Prostate gland (tissue), 2 donors: Measurements from ENCODE around the gene SLC39A1. TPM values are rescaled to one million over a fixed set of nuclear protein-coding genes. Genes with fewer than 3 reads are reported as not detected.

ENCODE experiments used
- DNase-seq: peaks from one replicate; pipeline ENCODE4 v3.0.0-alpha.2; 2019; ENCODE audit warnings: low spot score
- H3K27ac ChIP-seq, 2 donors: fragments of 200-600 bp; sonication (generic); 2 replicates each; pipeline ENCODE4 v1.5.1; 2017 to 2019
- H3K27me3 ChIP-seq: fragments of 200-600 bp; sonication (generic); replicated peaks from 2 replicates; pipeline ENCODE4 v1.5.1; 2019; ENCODE audit not compliant: insufficient read depth
- H3K36me3 ChIP-seq, 2 donors: fragments of 200-600 bp; sonication (generic); 1 replicate in 1 of 2; 2 replicates in 1 of 2; pipeline versions ENCODE4 v1.5.1 to v1.8.1; 2017 to 2019
- H3K4me1 ChIP-seq: fragments of 200-600 bp; sonication (generic); replicated peaks from 2 replicates; pipeline ENCODE4 v1.5.1; 2019
- H3K4me3 ChIP-seq, 2 donors: fragments of 200-600 bp; sonication (generic); 2 replicates each; pipeline ENCODE4 v1.5.1; 2017 to 2019
- H3K9me3 ChIP-seq: fragments of 200-600 bp; sonication (generic); 2 replicates; pipeline ENCODE4 v1.5.1; 2017
- CTCF ChIP-seq, 4 experiments: fragments of 200-600 bp in 2 of 4; fragments of 450-650 bp in 2 of 4; sonication (generic) in 2 of 4; IDR thresholded peaks; 1 replicate in 3 of 4; 2 replicates in 1 of 4; pipeline ENCODE4 v1.5.1; 2016 to 2019; ENCODE audit warnings: antibody characterized with exemption in 4 of 4, mild to moderate bottlenecking in 2 of 4, moderate library complexity in 2 of 4
- POLR2A ChIP-seq: fragments of 450-650 bp; IDR thresholded peaks from one replicate; pipeline ENCODE4 v1.6.1; 2016; ENCODE audit warnings: antibody characterized with exemption, mild to moderate bottlenecking
- POLR2AphosphoS5 ChIP-seq: sonication (generic); formaldehyde crosslinking; IDR thresholded peaks from one replicate; pipeline ENCODE4 v1.6.1; 2017; ENCODE audit warnings: antibody characterized with exemption
- WGBS: methylation state at CpG from one replicate; pipeline ENCODE4 v1.1.5; 2018; 5-methylcytosine and 5-hydroxymethylcytosine counted together
- intact Hi-C: fragments of 100-400 bp; cut with DNase I; formaldehyde crosslinking; loops from one replicate; pipeline ENCODE4 v1.14.2; 2022
- total RNA-seq, 2 donors: library from RNA; depleted of rRNA; stranded (reverse); fragments of >200 nt; gene quantifications; one replicate each; pipeline ENCODE4 v1.1.0, GENCODE V29; 2016

Gene SLC39A1
- total RNA-seq, 2 donors from 2014 or later = 88.6 to 122 TPM

- Histone ChIP-seq H3K27me3 (no peaks in the 10 kb centered on the region), H3K4me3 (peak overlapping the region; percentile 96 to 98), H3K27ac (peak overlapping the region; percentile 96), H3K9me3 (no peaks in the 10 kb centered on the region), H3K4me1 (no peaks in the 10 kb centered on the region), H3K36me3 (no peaks in the 10 kb centered on the region)
- TF ChIP-seq POLR2AphosphoS5 (no peak), POLR2A (no peak), CTCF (IDR thresholded peaks at IDR 0.05) (no peak)
- intact Hi-C loops = no loop called here
- peak; percentile 24 for DNase-seq
- whole genome bisulfite sequencing = under 1% methylated on average over 16 of the region's 16 CpGs
These were observed 13.5 kb upstream of the SLC39A1 start for GRCh38 chr1:153976819-153977249.

- intact Hi-C loops = no loop called here
- no peak overlapping the region for H3K27ac ChIP-seq
- 77% methylated on average over 7 of the region's 7 CpGs for WGBS
- TF ChIP-seq POLR2AphosphoS5 (no peak), CTCF (IDR thresholded peaks at IDR 0.05) (no peak), POLR2A (no peak)
- H3K36me3 ChIP-seq = no peaks in the 10 kb centered on the region
- H3K4me1 ChIP-seq = no peaks in the 10 kb centered on the region
- no peaks in the 10 kb centered on the region for H3K9me3 ChIP-seq
- H3K27me3 ChIP-seq = no peaks in the 10 kb centered on the region
- no peak for DNase-seq
- H3K4me3 ChIP-seq = no peak overlapping the region
These were observed 10.2 kb upstream of the SLC39A1 start for GRCh38 chr1:153973525-153973924.

DNA sequence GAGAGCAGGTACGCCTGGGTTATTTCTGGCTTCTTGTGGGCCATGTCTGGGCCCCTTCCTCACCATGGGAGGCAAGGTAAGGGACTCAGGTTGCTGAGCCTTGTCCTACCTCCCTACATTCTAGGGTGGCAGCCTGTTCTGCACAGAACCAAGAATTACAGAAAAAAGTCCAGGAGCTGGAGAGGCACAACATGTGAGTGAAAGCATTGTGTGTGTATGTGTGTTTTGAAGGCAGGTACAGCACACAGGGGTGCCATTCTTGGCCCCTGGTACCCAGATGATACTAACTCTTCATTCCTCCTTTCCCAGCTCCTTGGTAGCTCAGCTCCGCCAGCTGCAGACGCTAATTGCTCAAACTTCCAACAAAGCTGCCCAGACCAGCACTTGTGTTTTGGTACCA is 9.7 kb upstream of the SLC39A1 start:
- Histone ChIP-seq H3K27me3 (no peaks in the 10 kb centered on the region), H3K4me1 (no peaks in the 10 kb centered on the region), H3K27ac (no peak overlapping the region), H3K36me3 (no peaks in the 10 kb centered on the region), H3K4me3 (no peak overlapping the region), H3K9me3 (no peaks in the 10 kb centered on the region)
- no peak for TF ChIP-seq POLR2AphosphoS5
- TF ChIP-seq POLR2A = no peak
- no peak for TF ChIP-seq CTCF (IDR thresholded peaks at IDR 0.05)
- no peak for DNase-seq
- intact Hi-C loops = no loop called here
- 89% methylated on average over 3 of the region's 3 CpGs for WGBS

DNA sequence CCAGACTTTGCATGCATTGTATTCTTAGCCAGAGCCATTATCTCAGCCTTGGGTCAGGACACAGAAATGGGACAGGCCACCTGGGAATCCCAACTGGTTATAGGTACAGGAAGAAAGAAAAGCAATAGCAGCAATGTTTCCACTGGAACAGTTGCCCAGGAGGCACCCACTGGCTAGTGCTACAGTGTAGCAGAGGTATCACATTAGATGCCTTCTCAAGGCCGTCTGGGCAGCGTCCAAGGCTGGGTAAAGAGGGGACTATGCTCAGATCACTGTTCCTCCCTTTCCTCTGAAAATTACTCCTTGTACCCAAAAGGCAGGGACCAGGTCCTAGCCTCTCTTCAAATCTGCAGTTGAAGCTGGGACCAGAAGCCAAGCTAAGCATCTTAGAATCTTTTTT is 7.0 kb upstream of the SLC39A1 start:
- H3K27me3 ChIP-seq = no peaks in the 10 kb centered on the region
- H3K36me3 ChIP-seq = no peaks in the 10 kb centered on the region
- H3K4me1 ChIP-seq = peaks cover 3% of the 10 kb centered on the region
- intact Hi-C loops = no loop called here
- no peak for DNase-seq
- no peak overlapping the region for H3K4me3 ChIP-seq
- TF ChIP-seq POLR2A (no peak), CTCF (IDR thresholded peaks at IDR 0.05) (no peak), POLR2AphosphoS5 (no peak)
- no peaks in the 10 kb centered on the region for H3K9me3 ChIP-seq
- H3K27ac ChIP-seq = peak overlapping the region in 1 of 2 donors; percentile 97
- 88% methylated on average over 2 of the region's 2 CpGs for WGBS

- DNase-seq = no peak
- intact Hi-C loops = no loop called here
These were observed 5.6 kb upstream of the SLC39A1 start for GRCh38 chr1:153968972-153969371.

More at GRCh38 chr1:153968972-153969371, 5.6 kb upstream of the SLC39A1 start:
- Histone ChIP-seq H3K9me3 (no peaks in the 10 kb centered on the region), H3K27ac (peak overlapping the region; percentile 97), H3K4me3 (peak overlapping the region; percentile 60 to 65), H3K27me3 (no peaks in the 10 kb centered on the region), H3K4me1 (peaks cover 4% of the 10 kb centered on the region), H3K36me3 (no peaks in the 10 kb centered on the region)
- 64% methylated on average over 2 of the region's 2 CpGs for WGBS
- TF ChIP-seq POLR2AphosphoS5 (no peak), POLR2A (no peak), CTCF (IDR thresholded peaks at IDR 0.05) (no peak)
